ENCODE data around the gene DPYSL3. TPM values are rescaled to one million over a fixed set of nuclear protein-coding genes. Genes with fewer than 3 reads are reported as not detected.

Gene DPYSL3
- polyA plus RNA-seq, 1 donor: 110 TPM

DNA sequence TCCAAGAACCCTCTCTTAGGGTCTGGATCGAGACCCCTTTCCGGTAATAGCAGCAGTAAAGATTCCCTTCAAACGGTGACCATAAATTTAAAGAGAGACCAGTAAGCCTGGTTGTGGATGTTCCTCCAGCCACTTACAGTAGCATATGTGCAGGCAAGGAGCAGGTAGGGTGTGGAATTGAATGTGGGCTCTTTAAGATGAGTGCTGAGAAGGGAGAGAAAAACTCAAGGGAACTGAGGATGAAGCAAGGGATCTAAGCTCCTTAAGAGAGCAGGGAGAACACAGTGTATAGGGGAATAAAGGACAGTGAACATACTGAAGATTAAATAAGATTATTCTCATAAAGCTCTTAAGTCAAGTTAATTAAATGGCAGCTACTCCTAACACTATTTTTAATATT, 51.3 kb downstream of the DPYSL3 start:
- H3K27me3 ChIP-seq (ENCODE audit: control insufficient read depth, insufficient read depth, low read length): peaks cover 25% of the 10 kb centered on the region
- no peak for DNase-seq
- no peak overlapping the region for H3K27ac ChIP-seq (ENCODE audit: low read length)
- no peaks in the 10 kb centered on the region for H3K4me1 ChIP-seq (ENCODE audit: control insufficient read depth, insufficient read depth, low read length)
- no peak overlapping the region for H3K4me3 ChIP-seq (ENCODE audit: low read length)
- H3K36me3 ChIP-seq (ENCODE audit: control insufficient read depth, insufficient read depth, low read length): no peaks in the 10 kb centered on the region
- no CpG with 5 or more reads among the region's 3 CpGs for WGBS (ENCODE audit: insufficient coverage, low lambda C conversion rate)
- no peaks in the 10 kb centered on the region for H3K9me3 ChIP-seq (ENCODE audit: control insufficient read depth, low read depth, low read length)

DNA sequence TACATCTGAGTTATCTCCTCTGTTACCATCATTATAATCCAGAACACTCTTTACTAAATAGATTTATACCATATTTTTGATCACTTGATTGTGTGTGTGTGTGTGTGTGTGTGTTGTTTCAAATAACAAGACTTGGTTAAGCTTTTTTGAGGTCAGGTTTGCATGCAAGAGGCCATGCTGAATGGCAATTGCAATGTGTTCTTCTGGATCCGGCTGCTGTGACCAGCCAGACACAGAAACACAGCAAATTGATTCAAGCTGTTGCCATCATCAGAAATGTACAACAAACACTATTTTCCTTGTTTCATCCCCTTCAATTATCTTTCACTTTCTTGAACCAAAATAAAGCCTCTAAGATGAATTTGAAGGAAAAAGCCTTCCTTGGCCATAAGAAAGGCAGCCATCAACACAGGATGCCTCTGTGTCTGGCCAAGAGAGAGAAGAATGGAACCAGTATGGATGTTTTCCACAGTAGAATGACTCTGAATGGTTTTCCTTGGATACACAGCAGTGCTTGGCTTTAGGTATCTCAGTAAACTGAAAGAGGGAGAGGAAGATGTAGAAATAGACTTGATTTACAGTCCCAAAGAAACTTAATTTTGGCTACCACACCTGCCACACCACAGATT, 53.9 kb downstream of the DPYSL3 start:
- Histone ChIP-seq H3K9me3 (ENCODE audit: control insufficient read depth, low read depth, low read length) (no peaks in the 10 kb centered on the region), H3K4me3 (ENCODE audit: low read length) (no peak overlapping the region), H3K27ac (ENCODE audit: low read length) (peak overlapping the region; percentile 11), H3K4me1 (ENCODE audit: control insufficient read depth, insufficient read depth, low read length) (peaks cover 4% of the 10 kb centered on the region), H3K36me3 (ENCODE audit: control insufficient read depth, insufficient read depth, low read length) (no peaks in the 10 kb centered on the region), H3K27me3 (ENCODE audit: control insufficient read depth, insufficient read depth, low read length) (peaks cover 46% of the 10 kb centered on the region)
- DNase-seq: no peak
- 80% methylated on average over 1 of the region's 1 CpG for WGBS (ENCODE audit: insufficient coverage, low lambda C conversion rate)

DNA sequence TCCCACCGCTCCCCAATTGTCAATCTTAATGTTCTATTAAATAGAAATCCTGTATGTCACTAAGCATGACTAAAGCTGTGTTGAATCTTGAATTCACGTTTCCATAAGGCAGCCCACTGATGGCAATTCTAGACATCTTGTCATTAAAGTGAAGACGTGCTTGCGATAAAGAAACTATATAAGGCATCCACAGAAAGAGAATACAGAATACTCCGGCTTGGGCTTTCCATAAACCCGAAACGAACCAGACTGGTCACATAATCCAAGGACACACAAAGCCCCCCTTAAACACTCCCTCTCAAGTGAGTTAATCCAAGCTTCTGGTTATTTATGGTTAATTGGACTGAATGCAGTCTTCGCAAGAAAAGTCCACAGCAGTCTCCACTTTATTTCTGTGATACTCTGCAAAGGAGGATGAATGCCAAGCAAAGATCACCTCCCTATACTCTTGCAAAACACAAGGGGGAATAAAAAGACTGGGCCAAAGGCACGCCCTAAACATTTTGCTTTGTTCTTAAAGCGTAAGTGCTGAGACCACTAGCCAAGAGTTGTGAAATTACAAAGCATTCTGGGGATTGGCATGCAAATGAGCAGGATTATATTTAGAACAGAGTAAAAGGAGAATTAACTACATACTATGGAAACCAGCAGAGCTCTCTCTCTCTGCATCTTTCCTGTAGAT, 54.7 kb downstream of the DPYSL3 start:
- peaks cover 50% of the 10 kb centered on the region for H3K27me3 ChIP-seq (ENCODE audit: control insufficient read depth, insufficient read depth, low read length)
- H3K9me3 ChIP-seq (ENCODE audit: control insufficient read depth, low read depth, low read length): no peaks in the 10 kb centered on the region
- H3K36me3 ChIP-seq (ENCODE audit: control insufficient read depth, insufficient read depth, low read length): no peaks in the 10 kb centered on the region
- no CpG with 5 or more reads among the region's 10 CpGs for WGBS (ENCODE audit: insufficient coverage, low lambda C conversion rate)
- peak in 1 of 2 donors; percentile 20 for DNase-seq
- H3K4me3 ChIP-seq (ENCODE audit: low read length): no peak overlapping the region
- no peak overlapping the region for H3K27ac ChIP-seq (ENCODE audit: low read length)
- peaks cover 4% of the 10 kb centered on the region for H3K4me1 ChIP-seq (ENCODE audit: control insufficient read depth, insufficient read depth, low read length)

DNA sequence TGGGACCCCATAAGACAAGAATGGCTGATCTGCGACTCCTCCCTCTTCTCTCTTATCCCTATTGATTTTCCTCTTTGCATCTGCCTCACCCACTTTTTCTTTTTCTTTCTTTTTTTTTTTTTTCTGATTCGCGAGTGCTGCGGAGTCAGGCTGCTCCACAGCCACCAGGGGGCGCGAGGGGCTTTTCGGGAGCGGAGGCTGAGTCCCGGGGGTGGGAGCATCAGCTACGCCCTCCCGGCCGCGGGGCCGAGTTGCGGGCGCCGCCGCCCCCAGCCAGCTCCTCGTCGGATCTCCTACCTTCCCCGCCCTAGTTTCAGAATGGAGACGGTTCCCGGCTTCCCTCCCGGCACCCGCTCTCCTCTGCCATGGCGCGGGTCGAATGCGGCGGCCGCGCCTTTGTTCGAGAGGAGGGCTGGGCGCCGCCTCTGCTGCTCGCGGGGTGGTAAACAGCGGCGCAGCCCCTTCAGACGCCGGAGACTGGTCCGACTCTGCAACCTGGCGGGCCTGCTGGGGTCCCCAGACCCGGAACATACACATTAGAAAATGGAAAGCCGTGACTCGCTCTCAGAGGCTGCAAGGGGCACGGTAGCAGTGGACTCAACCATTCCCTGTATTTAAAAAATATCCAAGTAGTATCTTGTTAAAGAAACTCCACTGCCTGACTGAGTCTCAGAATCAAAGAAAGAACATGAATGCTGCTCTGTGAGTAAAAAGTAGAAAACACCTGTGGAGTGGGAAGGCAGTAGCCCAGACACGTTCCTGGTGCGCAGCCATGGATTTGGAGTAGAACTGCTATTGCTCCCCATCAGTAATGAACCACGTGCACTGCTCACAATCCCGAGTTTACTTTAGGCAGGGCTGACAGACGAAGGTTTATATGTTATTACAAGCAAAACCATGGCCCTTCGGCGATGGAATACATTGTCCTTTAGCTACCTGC, 55.7 kb downstream of the DPYSL3 start:
- H3K4me3 ChIP-seq (ENCODE audit: low read length): peak overlapping the region; percentile 70
- 0% methylated on average over 1 of the region's 54 CpGs for WGBS (ENCODE audit: insufficient coverage, low lambda C conversion rate)
- no peaks in the 10 kb centered on the region for H3K9me3 ChIP-seq (ENCODE audit: control insufficient read depth, low read depth, low read length)
- DNase-seq: peak; percentile 76 to 80
- H3K4me1 ChIP-seq (ENCODE audit: control insufficient read depth, insufficient read depth, low read length): peaks cover 4% of the 10 kb centered on the region
- H3K27ac ChIP-seq (ENCODE audit: low read length): peak overlapping the region; percentile 72
- peaks cover 52% of the 10 kb centered on the region for H3K27me3 ChIP-seq (ENCODE audit: control insufficient read depth, insufficient read depth, low read length)
- H3K36me3 ChIP-seq (ENCODE audit: control insufficient read depth, insufficient read depth, low read length): no peaks in the 10 kb centered on the region

- H3K36me3 ChIP-seq (ENCODE audit: control insufficient read depth, insufficient read depth, low read length): no peaks in the 10 kb centered on the region
- H3K9me3 ChIP-seq (ENCODE audit: control insufficient read depth, low read depth, low read length): no peaks in the 10 kb centered on the region
- peaks cover 4% of the 10 kb centered on the region for H3K4me1 ChIP-seq (ENCODE audit: control insufficient read depth, insufficient read depth, low read length)
- peak overlapping the region; percentile 19 for H3K27ac ChIP-seq (ENCODE audit: low read length)
- DNase-seq: peak in 1 of 2 donors; percentile 15
- H3K27me3 ChIP-seq (ENCODE audit: control insufficient read depth, insufficient read depth, low read length): peaks cover 52% of the 10 kb centered on the region
- H3K4me3 ChIP-seq (ENCODE audit: low read length): peak overlapping the region; percentile 70
- no CpG with 5 or more reads among the region's 25 CpGs for WGBS (ENCODE audit: insufficient coverage, low lambda C conversion rate)
Measured at GRCh38 chr5:147452165-147452811, 57.6 kb downstream of the DPYSL3 start.

GRCh38 chr5:147451193-147451592, 58.7 kb downstream of the DPYSL3 start:
- Histone ChIP-seq H3K27ac (ENCODE audit: low read length) (peak overlapping the region; percentile 24), H3K36me3 (ENCODE audit: control insufficient read depth, insufficient read depth, low read length) (no peaks in the 10 kb centered on the region), H3K27me3 (ENCODE audit: control insufficient read depth, insufficient read depth, low read length) (peaks cover 49% of the 10 kb centered on the region), H3K4me3 (ENCODE audit: low read length) (no peak overlapping the region), H3K4me1 (ENCODE audit: control insufficient read depth, insufficient read depth, low read length) (peaks cover 4% of the 10 kb centered on the region), H3K9me3 (ENCODE audit: control insufficient read depth, low read depth, low read length) (no peaks in the 10 kb centered on the region)
- DNase-seq: no peak
- WGBS (ENCODE audit: insufficient coverage, low lambda C conversion rate): no CpG with 5 or more reads among the region's 3 CpGs

- no peak overlapping the region for H3K27ac ChIP-seq (ENCODE audit: low read length)
- DNase-seq: no peak
- H3K36me3 ChIP-seq (ENCODE audit: control insufficient read depth, insufficient read depth, low read length): peaks cover 3% of the 10 kb centered on the region
- peaks cover 45% of the 10 kb centered on the region for H3K27me3 ChIP-seq (ENCODE audit: control insufficient read depth, insufficient read depth, low read length)
- H3K9me3 ChIP-seq (ENCODE audit: control insufficient read depth, low read depth, low read length): no peaks in the 10 kb centered on the region
- peaks cover 4% of the 10 kb centered on the region for H3K4me1 ChIP-seq (ENCODE audit: control insufficient read depth, insufficient read depth, low read length)
- no peak overlapping the region for H3K4me3 ChIP-seq (ENCODE audit: low read length)
Measured at GRCh38 chr5:147450606-147451005, 59.3 kb downstream of the DPYSL3 start.

- peaks cover 4% of the 10 kb centered on the region for H3K4me1 ChIP-seq (ENCODE audit: control insufficient read depth, insufficient read depth, low read length)
- DNase-seq: no peak
- no peaks in the 10 kb centered on the region for H3K9me3 ChIP-seq (ENCODE audit: control insufficient read depth, low read depth, low read length)
- peaks cover 3% of the 10 kb centered on the region for H3K36me3 ChIP-seq (ENCODE audit: control insufficient read depth, insufficient read depth, low read length)
- no peak overlapping the region for H3K27ac ChIP-seq (ENCODE audit: low read length)
- peaks cover 30% of the 10 kb centered on the region for H3K27me3 ChIP-seq (ENCODE audit: control insufficient read depth, insufficient read depth, low read length)
- H3K4me3 ChIP-seq (ENCODE audit: low read length): no peak overlapping the region
- no CpG with 5 or more reads among the region's 1 CpG for WGBS (ENCODE audit: insufficient coverage, low lambda C conversion rate)
Measured at GRCh38 chr5:147448766-147449165, 61.1 kb downstream of the DPYSL3 start.

DNA sequence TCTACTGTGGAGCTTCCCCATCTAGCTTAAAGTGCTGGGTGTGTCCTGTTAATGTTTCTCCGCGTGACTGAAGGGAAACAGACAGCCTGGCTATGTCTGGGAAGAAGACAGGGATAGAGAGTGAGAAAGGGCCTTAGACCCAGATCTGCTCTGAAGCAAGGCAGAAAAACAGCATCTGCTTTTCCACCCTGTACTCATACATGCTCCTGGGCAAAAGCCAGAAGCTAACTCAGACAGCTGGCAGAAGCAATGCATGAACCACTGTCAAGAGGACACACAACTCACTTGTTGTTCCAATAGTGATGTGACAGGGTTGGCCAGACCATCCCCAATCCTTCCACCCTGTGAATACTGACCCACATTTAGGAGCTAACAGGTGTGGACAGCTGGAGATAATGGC, 63.3 kb downstream of the DPYSL3 start:
- no CpG with 5 or more reads among the region's 2 CpGs for WGBS (ENCODE audit: insufficient coverage, low lambda C conversion rate)
- Histone ChIP-seq H3K36me3 (ENCODE audit: control insufficient read depth, insufficient read depth, low read length) (peaks cover 3% of the 10 kb centered on the region), H3K9me3 (ENCODE audit: control insufficient read depth, low read depth, low read length) (no peaks in the 10 kb centered on the region), H3K27ac (ENCODE audit: low read length) (no peak overlapping the region), H3K27me3 (ENCODE audit: control insufficient read depth, insufficient read depth, low read length) (peaks cover 11% of the 10 kb centered on the region), H3K4me1 (ENCODE audit: control insufficient read depth, insufficient read depth, low read length) (no peaks in the 10 kb centered on the region), H3K4me3 (ENCODE audit: low read length) (no peak overlapping the region)
- no peak for DNase-seq

DNA sequence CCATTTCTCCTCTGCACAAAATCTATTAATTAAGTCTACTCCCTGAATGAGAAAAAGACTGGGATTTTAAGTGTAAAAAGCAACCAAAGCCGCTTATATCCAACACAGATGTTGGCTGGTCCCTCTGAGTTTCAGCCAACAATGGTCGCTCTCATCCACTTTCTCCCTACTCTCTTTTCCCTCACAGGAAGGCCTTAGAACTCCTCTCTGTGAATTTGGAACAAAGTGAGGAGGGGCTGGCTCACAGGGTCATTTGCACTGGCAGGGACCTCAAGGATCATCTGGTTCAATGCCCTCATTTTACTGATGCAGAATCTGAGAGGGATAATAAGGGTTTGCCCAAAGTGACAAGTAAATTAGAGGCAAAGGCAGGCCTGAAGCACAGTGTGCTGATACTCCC, 64.0 kb downstream of the DPYSL3 start:
- no peak for DNase-seq
- H3K27ac ChIP-seq (ENCODE audit: low read length): no peak overlapping the region
- no CpG with 5 or more reads among the region's 2 CpGs for WGBS (ENCODE audit: insufficient coverage, low lambda C conversion rate)
- peaks cover 5% of the 10 kb centered on the region for H3K27me3 ChIP-seq (ENCODE audit: control insufficient read depth, insufficient read depth, low read length)
- H3K36me3 ChIP-seq (ENCODE audit: control insufficient read depth, insufficient read depth, low read length): peaks cover 3% of the 10 kb centered on the region
- no peaks in the 10 kb centered on the region for H3K9me3 ChIP-seq (ENCODE audit: control insufficient read depth, low read depth, low read length)
- H3K4me1 ChIP-seq (ENCODE audit: control insufficient read depth, insufficient read depth, low read length): no peaks in the 10 kb centered on the region
- H3K4me3 ChIP-seq (ENCODE audit: low read length): no peak overlapping the region
